Liver (tissue), 9 donors: ENCODE data around the gene NR5A1. TPM values are rescaled to one million over a fixed set of nuclear protein-coding genes. Genes with fewer than 3 reads are reported as not detected.

Source experiments
- DNase-seq: peaks from one replicate; pipeline ENCODE4 v3.0.0-alpha.2; 2017; ENCODE audit warnings: low spot score
- H3K27ac ChIP-seq, 2 donors: one replicate each; pipeline ENCODE4 v1.7.0; 2013; ENCODE audit warnings: inconsistent platforms in 2 of 2, low read length in 2 of 2, control low read depth in 1 of 2, low read depth in 1 of 2, mild to moderate bottlenecking in 1 of 2
- H3K27me3 ChIP-seq, 4 donors: one replicate each; pipeline versions ENCODE4 v1.6.1 to v1.7.0; 2013; ENCODE audit warnings: low read length in 3 of 4, inconsistent platforms in 1 of 4, mild to moderate bottlenecking in 1 of 4, moderate library complexity in 1 of 4; ENCODE audit not compliant: control insufficient read depth in 4 of 4, insufficient read depth in 4 of 4
- H3K36me3 ChIP-seq, 4 donors: one replicate each; pipeline versions ENCODE4 v1.6.1 to v1.7.0; 2013; ENCODE audit warnings: low read length in 3 of 4, mild to moderate bottlenecking in 3 of 4, low read depth in 1 of 4, moderate library complexity in 1 of 4; ENCODE audit not compliant: control insufficient read depth in 4 of 4, insufficient read depth in 3 of 4
- H3K4me1 ChIP-seq, 4 donors: one replicate each; pipeline versions ENCODE4 v1.6.1 to v1.7.0; 2013; ENCODE audit warnings: low read length in 3 of 4, mild to moderate bottlenecking in 3 of 4, moderate library complexity in 1 of 4; ENCODE audit not compliant: control insufficient read depth in 4 of 4, insufficient read depth in 4 of 4
- H3K4me3 ChIP-seq, 3 donors: one replicate each; pipeline versions ENCODE4 v1.6.1 to v1.7.0; 2013; ENCODE audit warnings: low read length in 3 of 3, control low read depth in 1 of 3, low read depth in 1 of 3, mild to moderate bottlenecking in 1 of 3
- H3K9ac ChIP-seq, 2 donors: one replicate each; pipeline ENCODE4 v1.7.0; 2013; ENCODE audit warnings: low read length in 2 of 2, mild to moderate bottlenecking in 2 of 2, moderate library complexity in 2 of 2, control low read depth in 1 of 2, low read depth in 1 of 2
- H3K9me3 ChIP-seq, 4 donors: one replicate each; pipeline versions ENCODE4 v1.6.1 to v1.7.0; 2013; ENCODE audit warnings: low read length in 3 of 4; ENCODE audit not compliant: control insufficient read depth in 4 of 4
- EGR1 ChIP-seq, 2 donors: IDR thresholded peaks; 2 replicates each; pipeline ENCODE4 v1.6.1; 2016 to 2018; ENCODE audit warnings: antibody characterized with exemption in 2 of 2, low read depth in 2 of 2
- FOXA2 ChIP-seq: IDR thresholded peaks from 2 replicates; pipeline ENCODE4 v1.6.1; 2016; ENCODE audit warnings: antibody characterized with exemption
- GABPA ChIP-seq, 2 donors: IDR thresholded peaks in 1 of 2; conservative IDR thresholded peaks in 1 of 2; 2 replicates each; pipeline ENCODE4 v1.6.1; 2016; ENCODE audit warnings: antibody characterized with exemption in 2 of 2, mild to moderate bottlenecking in 1 of 2, moderate library complexity in 1 of 2
- HNF4G ChIP-seq: IDR thresholded peaks from 2 replicates; pipeline ENCODE4 v1.6.1; 2016; ENCODE audit warnings: antibody characterized with exemption
- RAD21 ChIP-seq, 2 donors: IDR thresholded peaks; 2 replicates each; pipeline ENCODE4 v1.6.1; 2016; ENCODE audit warnings: antibody characterized with exemption in 2 of 2, mild to moderate bottlenecking in 2 of 2
- RXRA ChIP-seq, 2 donors: IDR thresholded peaks; 2 replicates each; pipeline ENCODE4 v1.6.1; 2017 to 2018; ENCODE audit warnings: antibody characterized with exemption in 2 of 2, mild to moderate bottlenecking in 1 of 2
- SP1 ChIP-seq: IDR thresholded peaks from 2 replicates; pipeline ENCODE4 v1.6.1; 2018; ENCODE audit warnings: antibody characterized with exemption, mild to moderate bottlenecking
- TAF1 ChIP-seq: conservative IDR thresholded peaks from 2 replicates; pipeline ENCODE4 v1.6.1; 2016; ENCODE audit warnings: antibody characterized with exemption, mild to moderate bottlenecking
- YY1 ChIP-seq: IDR thresholded peaks from 2 replicates; pipeline ENCODE4 v1.6.1; 2016; ENCODE audit warnings: antibody characterized with exemption, mild to moderate bottlenecking
- WGBS: extraction: QIAGEN DNeasy Blood & Tissue Kit; methylation state at CpG from one replicate; pipeline ENCODE4 v1.1.7; 2013; 5-methylcytosine and 5-hydroxymethylcytosine counted together
- polyA plus RNA-seq, 2 donors: library from polyadenylated mRNA; stranded (reverse) in 1 of 2; unstranded in 1 of 2; fragments of 200-250 nt in 1 of 2; fragments of >200 nt in 1 of 2; fragmentation: Nextera tagmentation in 1 of 2; extraction: Ambion mirVana in 1 of 2; gene quantifications; one replicate each; pipeline versions ENCODE4 v1.2.1 to v1.2.3, GENCODE V29; 2013 to 2015
- total RNA-seq, 2 donors: library from RNA; depleted of rRNA; stranded (reverse); fragments of >200 nt; gene quantifications; one replicate each; pipeline ENCODE4 v1.2.3, GENCODE V29; 2014
- TF ChIP-seq, protein P1 (sequence below): IDR thresholded peaks from 2 replicates; pipeline ENCODE4 v1.6.1; 2016; ENCODE audit warnings: antibody characterized with exemption
- TF ChIP-seq, protein P2 (sequence below): IDR thresholded peaks from 2 replicates; pipeline ENCODE4 v1.6.1; 2016; ENCODE audit warnings: antibody characterized with exemption
- TF ChIP-seq, protein P3 (sequence below): IDR thresholded peaks from 2 replicates; pipeline ENCODE4 v1.6.1; 2016; ENCODE audit warnings: antibody characterized with exemption
- TF ChIP-seq, protein P4 (sequence below): fragments of 150-350 bp; IDR thresholded peaks from 2 replicates; pipeline ENCODE4 v1.5.1; 2017; ENCODE audit warnings: improper control_type of control experiment, low read depth, low read length; ENCODE audit not compliant: missing input control
- TF ChIP-seq, protein P5 (sequence below): IDR thresholded peaks from 2 replicates; pipeline ENCODE4 v1.6.1; 2016; ENCODE audit warnings: antibody characterized with exemption, mild to moderate bottlenecking
- donor health status: healthy.
- donor health status: healthy.
- donor health status: healthy.
- donor health status: healthy.
- donor health status: healthy.

The NR5A1 gene
- total and polyA plus RNA-seq, 4 donors: not detected

DNA sequence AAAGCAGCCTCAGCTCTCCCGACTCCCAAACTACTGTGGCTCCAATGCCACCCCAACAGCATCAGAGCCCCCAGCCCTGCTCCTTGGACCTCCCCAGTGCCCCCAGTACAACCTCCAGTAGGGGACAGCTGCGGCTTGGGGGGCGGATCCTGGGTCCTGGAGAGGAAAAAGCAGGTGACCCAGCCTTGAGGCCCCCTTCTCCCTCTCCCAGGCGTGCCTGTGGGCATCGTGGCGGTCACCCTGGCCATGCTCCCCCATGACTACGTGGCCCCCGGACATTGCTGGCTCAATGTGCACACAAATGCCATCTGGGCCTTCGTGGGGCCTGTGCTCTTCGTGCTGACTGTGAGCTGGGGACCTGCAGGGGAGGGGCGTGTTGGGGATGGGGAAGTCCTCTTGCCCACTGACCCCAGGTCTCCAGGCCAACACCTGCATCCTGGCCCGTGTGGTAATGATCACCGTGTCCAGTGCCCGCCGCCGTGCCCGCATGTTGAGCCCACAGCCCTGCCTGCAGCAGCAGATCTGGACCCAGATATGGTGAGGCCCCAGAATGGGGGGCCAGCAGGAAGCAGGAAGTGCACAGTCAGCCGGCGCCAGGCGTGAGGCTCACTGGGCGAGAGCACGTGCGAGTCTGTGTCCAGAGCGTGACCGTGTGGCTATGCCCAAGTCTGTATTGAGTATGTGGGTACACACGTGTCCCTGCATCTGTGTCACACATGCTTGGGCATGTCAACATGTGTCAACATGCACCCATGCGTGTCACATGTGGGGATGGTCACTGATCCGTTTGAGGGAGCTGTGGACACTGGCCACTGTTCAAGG lies 38.0 kb downstream of the NR5A1 start:
- TF ChIP-seq, protein P1, sequence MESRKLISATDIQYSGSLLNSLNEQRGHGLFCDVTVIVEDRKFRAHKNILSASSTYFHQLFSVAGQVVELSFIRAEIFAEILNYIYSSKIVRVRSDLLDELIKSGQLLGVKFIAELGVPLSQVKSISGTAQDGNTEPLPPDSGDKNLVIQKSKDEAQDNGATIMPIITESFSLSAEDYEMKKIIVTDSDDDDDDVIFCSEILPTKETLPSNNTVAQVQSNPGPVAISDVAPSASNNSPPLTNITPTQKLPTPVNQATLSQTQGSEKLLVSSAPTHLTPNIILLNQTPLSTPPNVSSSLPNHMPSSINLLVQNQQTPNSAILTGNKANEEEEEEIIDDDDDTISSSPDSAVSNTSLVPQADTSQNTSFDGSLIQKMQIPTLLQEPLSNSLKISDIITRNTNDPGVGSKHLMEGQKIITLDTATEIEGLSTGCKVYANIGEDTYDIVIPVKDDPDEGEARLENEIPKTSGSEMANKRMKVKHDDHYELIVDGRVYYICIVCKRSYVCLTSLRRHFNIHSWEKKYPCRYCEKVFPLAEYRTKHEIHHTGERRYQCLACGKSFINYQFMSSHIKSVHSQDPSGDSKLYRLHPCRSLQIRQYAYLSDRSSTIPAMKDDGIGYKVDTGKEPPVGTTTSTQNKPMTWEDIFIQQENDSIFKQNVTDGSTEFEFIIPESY: no peak
- TF ChIP-seq, protein P2, sequence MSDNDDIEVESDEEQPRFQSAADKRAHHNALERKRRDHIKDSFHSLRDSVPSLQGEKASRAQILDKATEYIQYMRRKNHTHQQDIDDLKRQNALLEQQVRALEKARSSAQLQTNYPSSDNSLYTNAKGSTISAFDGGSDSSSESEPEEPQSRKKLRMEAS: no peak
- no peak for TF ChIP-seq RAD21 (IDR thresholded peaks at IDR 0.05)
- TF ChIP-seq EGR1 (IDR thresholded peaks at IDR 0.05; ENCODE audit: low read depth in 2 of 2): no peak
- TF ChIP-seq, protein P3, sequence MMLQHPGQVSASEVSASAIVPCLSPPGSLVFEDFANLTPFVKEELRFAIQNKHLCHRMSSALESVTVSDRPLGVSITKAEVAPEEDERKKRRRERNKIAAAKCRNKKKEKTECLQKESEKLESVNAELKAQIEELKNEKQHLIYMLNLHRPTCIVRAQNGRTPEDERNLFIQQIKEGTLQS: no peak
- no peak for TF ChIP-seq YY1
- TF ChIP-seq HNF4G: no peak
- no peak for TF ChIP-seq FOXA2
- no peak for TF ChIP-seq SP1
- TF ChIP-seq, protein P4, sequence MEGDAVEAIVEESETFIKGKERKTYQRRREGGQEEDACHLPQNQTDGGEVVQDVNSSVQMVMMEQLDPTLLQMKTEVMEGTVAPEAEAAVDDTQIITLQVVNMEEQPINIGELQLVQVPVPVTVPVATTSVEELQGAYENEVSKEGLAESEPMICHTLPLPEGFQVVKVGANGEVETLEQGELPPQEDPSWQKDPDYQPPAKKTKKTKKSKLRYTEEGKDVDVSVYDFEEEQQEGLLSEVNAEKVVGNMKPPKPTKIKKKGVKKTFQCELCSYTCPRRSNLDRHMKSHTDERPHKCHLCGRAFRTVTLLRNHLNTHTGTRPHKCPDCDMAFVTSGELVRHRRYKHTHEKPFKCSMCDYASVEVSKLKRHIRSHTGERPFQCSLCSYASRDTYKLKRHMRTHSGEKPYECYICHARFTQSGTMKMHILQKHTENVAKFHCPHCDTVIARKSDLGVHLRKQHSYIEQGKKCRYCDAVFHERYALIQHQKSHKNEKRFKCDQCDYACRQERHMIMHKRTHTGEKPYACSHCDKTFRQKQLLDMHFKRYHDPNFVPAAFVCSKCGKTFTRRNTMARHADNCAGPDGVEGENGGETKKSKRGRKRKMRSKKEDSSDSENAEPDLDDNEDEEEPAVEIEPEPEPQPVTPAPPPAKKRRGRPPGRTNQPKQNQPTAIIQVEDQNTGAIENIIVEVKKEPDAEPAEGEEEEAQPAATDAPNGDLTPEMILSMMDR: no peak
- TF ChIP-seq, protein P5, sequence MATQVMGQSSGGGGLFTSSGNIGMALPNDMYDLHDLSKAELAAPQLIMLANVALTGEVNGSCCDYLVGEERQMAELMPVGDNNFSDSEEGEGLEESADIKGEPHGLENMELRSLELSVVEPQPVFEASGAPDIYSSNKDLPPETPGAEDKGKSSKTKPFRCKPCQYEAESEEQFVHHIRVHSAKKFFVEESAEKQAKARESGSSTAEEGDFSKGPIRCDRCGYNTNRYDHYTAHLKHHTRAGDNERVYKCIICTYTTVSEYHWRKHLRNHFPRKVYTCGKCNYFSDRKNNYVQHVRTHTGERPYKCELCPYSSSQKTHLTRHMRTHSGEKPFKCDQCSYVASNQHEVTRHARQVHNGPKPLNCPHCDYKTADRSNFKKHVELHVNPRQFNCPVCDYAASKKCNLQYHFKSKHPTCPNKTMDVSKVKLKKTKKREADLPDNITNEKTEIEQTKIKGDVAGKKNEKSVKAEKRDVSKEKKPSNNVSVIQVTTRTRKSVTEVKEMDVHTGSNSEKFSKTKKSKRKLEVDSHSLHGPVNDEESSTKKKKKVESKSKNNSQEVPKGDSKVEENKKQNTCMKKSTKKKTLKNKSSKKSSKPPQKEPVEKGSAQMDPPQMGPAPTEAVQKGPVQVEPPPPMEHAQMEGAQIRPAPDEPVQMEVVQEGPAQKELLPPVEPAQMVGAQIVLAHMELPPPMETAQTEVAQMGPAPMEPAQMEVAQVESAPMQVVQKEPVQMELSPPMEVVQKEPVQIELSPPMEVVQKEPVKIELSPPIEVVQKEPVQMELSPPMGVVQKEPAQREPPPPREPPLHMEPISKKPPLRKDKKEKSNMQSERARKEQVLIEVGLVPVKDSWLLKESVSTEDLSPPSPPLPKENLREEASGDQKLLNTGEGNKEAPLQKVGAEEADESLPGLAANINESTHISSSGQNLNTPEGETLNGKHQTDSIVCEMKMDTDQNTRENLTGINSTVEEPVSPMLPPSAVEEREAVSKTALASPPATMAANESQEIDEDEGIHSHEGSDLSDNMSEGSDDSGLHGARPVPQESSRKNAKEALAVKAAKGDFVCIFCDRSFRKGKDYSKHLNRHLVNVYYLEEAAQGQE: no peak
- H3K9me3 ChIP-seq: no peaks in the 10 kb centered on the region
- DNase-seq: no peak
- H3K27ac ChIP-seq: no peak overlapping the region
- 86% methylated on average over 28 of the region's 28 CpGs for WGBS
- H3K27me3 ChIP-seq: no peaks in the 10 kb centered on the region
- H3K9ac ChIP-seq: no peak overlapping the region
- no peaks in the 10 kb centered on the region for H3K4me1 ChIP-seq
- H3K4me3 ChIP-seq: no peak overlapping the region
- no peaks in the 10 kb centered on the region for H3K36me3 ChIP-seq

DNA sequence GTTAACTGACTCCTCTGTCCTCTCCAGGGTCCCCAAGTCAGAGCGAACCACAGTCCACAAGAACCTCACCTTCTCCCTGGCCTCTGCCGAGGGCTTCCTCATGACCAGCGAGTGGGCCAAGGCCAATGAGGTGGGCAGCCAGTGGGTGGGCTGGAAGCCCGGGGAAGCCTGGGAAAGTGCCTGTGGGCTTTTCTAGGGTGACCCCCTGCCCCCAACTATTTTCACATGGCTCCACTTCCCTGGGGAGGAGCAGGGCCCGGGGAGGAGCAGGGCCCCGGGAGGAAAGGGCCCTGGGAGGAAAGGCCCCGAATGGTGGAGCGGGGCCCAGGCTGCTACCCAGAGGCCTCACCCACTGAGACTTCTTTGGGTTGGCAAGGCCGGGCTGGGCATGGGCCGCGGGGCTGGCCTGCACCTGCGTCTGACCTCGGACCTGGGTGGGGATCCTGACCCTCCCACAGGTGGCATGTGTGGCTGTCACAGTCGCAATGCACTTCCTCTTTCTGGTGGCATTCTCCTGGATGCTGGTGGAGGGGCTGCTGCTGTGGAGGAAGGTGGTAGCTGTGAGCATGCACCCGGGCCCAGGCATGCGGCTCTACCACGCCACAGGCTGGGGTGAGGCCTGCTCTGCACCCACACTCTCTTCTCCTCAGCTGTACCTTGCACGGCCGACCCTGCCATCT lies 39.0 kb downstream of the NR5A1 start:
- Histone ChIP-seq H3K9me3 (no peaks in the 10 kb centered on the region), H3K4me3 (no peak overlapping the region), H3K9ac (no peak overlapping the region), H3K36me3 (no peaks in the 10 kb centered on the region), H3K4me1 (no peaks in the 10 kb centered on the region), H3K27me3 (no peaks in the 10 kb centered on the region), H3K27ac (no peak overlapping the region)
- WGBS: 90% methylated on average over 19 of the region's 19 CpGs
- DNase-seq: no peak
- TF ChIP-seq TAF1: no peak
- no peak for TF ChIP-seq GABPA (IDR thresholded peaks at IDR 0.05 in 1 of 2, conservative IDR thresholded peaks at IDR 0.05 in 1 of 2)
- TF ChIP-seq EGR1 (IDR thresholded peaks at IDR 0.05; ENCODE audit: low read depth in 2 of 2): no peak
- TF ChIP-seq HNF4G: no peak
- TF ChIP-seq RXRA (IDR thresholded peaks at IDR 0.05): no peak
- no peak for TF ChIP-seq YY1
